GM11168 (cell line): Measurements from ENCODE around the gene KDM1B.

ENCODE experiments used
- in situ Hi-C: fragments of 300-500 bp; cut with MboI; formaldehyde crosslinking; loops from one replicate; pipeline ENCODE4 v1.12.0; 2022; ENCODE audit warnings: low sequenced_read_pairs; ENCODE audit not compliant: unreplicated experiment

The KDM1B gene, protein sequence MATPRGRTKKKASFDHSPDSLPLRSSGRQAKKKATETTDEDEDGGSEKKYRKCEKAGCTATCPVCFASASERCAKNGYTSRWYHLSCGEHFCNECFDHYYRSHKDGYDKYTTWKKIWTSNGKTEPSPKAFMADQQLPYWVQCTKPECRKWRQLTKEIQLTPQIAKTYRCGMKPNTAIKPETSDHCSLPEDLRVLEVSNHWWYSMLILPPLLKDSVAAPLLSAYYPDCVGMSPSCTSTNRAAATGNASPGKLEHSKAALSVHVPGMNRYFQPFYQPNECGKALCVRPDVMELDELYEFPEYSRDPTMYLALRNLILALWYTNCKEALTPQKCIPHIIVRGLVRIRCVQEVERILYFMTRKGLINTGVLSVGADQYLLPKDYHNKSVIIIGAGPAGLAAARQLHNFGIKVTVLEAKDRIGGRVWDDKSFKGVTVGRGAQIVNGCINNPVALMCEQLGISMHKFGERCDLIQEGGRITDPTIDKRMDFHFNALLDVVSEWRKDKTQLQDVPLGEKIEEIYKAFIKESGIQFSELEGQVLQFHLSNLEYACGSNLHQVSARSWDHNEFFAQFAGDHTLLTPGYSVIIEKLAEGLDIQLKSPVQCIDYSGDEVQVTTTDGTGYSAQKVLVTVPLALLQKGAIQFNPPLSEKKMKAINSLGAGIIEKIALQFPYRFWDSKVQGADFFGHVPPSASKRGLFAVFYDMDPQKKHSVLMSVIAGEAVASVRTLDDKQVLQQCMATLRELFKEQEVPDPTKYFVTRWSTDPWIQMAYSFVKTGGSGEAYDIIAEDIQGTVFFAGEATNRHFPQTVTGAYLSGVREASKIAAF

GRCh38 chr6:18155150-18155863 is at the start of gene KDM1B:
TSS of gene KDM1B (plus strand) at chr6:18155422. CDS start at chr6:18159896, 4,474 bp downstream.
- in situ Hi-C loops, result no loop called here

- in situ Hi-C loops, result no loop called here
Measured at GRCh38 chr6:18107061-18107460, 48.2 kb upstream of the KDM1B start.

DNA sequence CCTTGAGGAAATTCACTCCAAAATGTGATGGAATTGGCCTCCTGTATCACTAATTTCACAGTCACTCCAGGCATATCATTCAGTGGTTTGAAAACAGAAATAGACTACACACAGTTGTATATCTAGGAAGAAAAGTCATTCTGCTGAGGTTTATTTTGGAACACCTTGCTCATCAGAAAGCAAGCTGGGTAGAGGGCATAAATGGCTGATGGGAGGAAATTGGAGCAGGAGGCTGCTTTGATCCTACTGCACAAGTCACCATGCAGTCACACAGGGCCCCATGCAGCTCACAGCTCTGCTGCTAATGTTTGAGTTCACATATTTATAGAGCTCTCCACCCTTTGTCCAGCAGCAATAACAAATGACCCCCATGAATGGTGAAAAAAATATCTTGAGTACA is 45.1 kb upstream of the KDM1B start:
- in situ Hi-C loops, result no loop called here

GRCh38 chr6:18115356-18115755 is 39.9 kb upstream of the KDM1B start:
- in situ Hi-C loops, result no loop called here

DNA sequence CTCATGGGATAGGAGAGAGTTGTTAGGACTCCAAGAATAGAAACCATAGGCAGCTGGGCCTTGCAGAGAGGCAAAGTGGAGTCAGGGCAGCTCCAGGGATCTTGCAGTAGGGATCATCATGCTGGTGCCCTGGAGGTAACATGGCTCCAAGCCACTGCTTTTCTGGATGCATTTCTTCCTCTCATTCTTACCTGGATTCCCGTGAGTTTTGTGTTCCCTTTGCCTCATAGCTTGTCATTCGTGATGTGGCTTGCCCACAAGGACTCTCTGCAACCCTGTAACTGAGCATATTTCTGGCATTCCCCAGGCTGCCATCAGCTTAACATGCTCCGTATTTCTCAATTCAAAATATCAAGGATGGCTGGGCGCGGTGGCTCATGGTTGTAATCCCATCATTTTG is 38.1 kb upstream of the KDM1B start:
- in situ Hi-C loops, result no loop called here

- in situ Hi-C loops, result no loop called here
Measured at GRCh38 chr6:18118330-18118729, 36.9 kb upstream of the KDM1B start.

DNA sequence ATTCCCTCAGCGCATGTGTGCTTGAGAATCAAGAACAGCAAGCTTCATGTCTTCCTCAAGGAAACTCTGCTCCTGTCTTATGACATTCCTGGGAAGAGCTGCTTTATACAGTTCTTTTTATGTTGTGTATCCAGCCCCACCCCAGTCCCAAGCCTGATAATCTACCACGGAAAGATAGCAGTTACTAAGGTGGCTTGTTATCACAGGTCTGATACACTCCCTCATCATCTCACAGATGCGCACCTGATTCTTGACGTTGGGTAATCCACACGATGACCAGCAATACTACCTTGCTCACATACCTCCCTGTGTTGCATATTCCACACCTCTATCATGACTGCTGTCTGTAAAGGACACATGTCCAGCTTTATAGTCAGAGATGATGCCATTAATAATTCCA is 36.0 kb upstream of the KDM1B start:
- in situ Hi-C loops, result no loop called here

- in situ Hi-C loops, result no loop called here
Measured at GRCh38 chr6:18121580-18122127, 33.6 kb upstream of the KDM1B start.

GRCh38 chr6:18122128-18123093 is 32.8 kb upstream of the KDM1B start, which contains the start of gene NHLRC1:
TSS of gene NHLRC1 (minus strand) at chr6:18122677. CDS start at chr6:18122606, 71 bp downstream.
- in situ Hi-C loops, result no loop called here

DNA sequence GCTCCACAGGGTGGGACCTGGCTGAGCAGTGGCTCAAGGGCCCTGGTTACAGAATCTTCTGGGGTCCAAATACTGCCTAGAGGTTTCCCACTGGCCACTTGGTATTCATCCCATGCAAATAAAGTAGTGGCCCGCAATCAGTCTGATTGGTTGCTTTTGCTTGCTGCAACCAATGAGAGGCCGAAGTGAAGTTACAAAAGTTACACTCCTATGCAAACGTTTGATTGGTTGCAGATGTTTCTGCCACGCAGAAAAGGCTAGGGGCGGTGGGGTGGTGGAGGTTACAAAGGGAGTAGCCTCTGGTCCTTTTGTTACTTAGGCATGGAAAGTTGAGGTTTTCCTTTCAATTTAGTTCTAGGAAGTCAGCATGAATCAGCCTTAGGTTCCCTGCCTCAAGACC is 29.1 kb upstream of the KDM1B start:
- in situ Hi-C loops, result loop anchor here (25.0 kb wide), 1 partner anchor 414 kb away; the partner anchor contains the start of gene NUP153

DNA sequence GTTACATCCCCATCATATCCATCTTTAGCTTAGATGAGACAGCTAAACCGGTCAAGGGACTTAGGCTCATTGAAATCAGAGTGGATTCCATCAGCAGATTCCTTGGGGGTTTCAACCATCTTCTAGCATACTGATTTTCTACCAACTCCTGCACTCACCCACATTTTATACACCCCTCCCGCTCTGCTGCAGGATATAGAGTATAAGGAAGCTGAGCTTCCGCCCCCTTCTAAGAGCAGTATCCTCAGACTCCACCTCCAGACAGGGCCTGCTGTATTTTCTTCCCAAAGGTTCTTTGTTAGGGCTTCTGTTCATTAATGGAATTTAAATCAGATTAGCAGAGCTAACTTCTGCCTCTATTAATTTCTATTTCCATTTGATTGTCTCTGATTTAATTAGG is 22.9 kb upstream of the KDM1B start:
- in situ Hi-C loops, result loop anchor here (25.0 kb wide), 1 partner anchor 420 kb away; the partner anchor contains the start of gene NUP153

DNA sequence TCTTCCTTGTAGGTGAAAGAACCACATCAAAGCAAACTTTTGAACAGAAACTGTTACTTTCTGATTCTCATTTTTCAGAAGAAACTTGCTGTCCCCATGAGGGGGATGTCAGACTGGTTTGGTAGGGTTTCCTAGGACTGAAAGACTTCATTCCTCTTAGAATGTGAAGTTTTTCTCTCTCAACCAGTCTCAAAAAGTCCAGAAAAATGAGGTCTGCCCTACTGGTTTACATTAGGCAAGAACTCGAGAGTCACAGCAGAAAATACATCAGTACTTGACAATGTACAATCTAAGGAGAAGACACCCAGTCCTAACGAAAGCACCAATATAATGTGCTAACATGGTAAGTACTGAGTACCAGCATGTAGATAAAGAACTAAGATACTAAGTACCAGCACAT is 20.1 kb upstream of the KDM1B start:
- in situ Hi-C loops, result loop anchor here (25.0 kb wide), 1 partner anchor 423 kb away; the partner anchor contains the start of gene NUP153

DNA sequence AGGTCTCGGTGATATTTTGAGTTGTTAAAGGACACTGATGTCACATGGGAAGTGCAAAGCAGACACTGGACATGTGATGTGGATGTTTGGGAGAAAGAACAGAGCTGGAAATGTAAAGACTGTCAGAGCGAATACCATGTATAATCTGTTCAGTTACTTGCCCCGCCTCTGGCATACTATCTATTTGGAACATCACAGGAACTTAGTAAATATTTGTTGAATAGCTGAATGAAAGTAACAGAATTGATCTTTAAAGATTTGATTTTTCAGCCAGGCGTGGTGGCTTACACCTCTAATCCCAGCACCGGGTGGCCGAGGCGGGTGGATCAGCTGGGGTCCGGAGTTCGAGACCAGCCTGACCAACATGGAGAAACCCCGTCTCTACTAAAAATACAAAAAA is 19.0 kb upstream of the KDM1B start:
- in situ Hi-C loops, result loop anchor here (25.0 kb wide), 1 partner anchor 424 kb away; the partner anchor contains the start of gene NUP153

DNA sequence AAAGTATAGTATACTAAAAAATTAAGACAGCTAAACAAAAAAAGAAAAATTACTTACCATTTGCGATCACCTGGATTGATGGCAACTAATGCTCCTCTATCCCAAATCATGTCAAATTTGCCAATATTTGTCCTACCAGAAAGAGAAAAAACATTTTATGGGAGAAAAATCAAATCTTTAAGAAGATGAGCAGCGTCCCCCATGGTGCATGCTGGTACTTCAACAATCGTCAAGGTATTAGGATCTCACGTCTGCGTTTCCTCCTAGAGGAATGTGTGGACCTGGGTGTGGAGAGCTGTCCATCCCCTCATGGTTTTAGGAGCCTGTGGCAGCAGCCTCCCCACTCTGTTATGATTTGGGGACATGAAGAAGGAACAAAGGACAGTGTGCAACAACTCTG is 16.3 kb upstream of the KDM1B start:
- in situ Hi-C loops, result loop anchor here (25.0 kb wide), 1 partner anchor 427 kb away; the partner anchor contains the start of gene NUP153

- in situ Hi-C loops, result loop anchor here (25.0 kb wide), 1 partner anchor 428 kb away; the partner anchor contains the start of gene NUP153
Measured at GRCh38 chr6:18139935-18140621, 15.1 kb upstream of the KDM1B start.

DNA sequence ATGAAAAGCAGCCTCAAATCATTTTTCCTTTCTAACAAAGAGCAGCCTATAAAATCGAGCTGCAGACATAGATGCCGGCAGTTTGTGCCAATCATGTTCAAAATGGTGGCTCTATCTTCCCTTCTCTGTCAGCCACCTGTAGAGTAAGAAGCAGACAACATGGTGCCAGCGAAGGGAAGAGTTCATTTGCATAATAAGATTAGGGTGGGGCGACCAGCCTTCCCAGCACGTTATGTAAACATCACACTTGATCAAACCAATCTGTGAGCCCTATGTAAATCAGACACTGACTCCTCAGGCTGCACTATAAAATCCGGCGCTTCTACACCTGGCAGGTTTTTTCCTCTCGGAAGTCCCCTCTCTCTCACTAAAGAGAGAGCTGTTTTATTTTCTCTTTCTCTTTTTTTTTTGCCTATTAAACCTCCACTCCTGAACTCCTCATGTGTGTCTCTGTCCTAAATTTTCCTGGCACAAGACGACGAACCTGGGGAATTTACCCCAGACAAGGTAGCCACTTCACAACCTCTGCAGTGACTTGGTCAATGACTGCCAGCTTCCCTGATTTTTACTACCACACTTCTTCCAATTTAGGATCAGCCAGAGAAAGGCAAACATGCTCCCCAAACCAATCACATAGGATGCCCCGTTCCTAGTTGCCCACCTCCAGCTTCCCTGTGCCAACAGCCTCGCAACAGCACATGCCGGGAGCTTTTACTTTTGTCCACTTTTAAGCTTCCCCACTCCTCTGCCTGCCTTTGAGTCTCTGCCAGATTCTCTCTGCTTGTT is 13.2 kb upstream of the KDM1B start:
- in situ Hi-C loops, result loop anchor here (25.0 kb wide), 1 partner anchor 430 kb away; the partner anchor contains the start of gene NUP153

GRCh38 chr6:18142591-18142861 is 12.7 kb upstream of the KDM1B start:
- in situ Hi-C loops, result loop anchor here (25.0 kb wide), 1 partner anchor 430 kb away; the partner anchor contains the start of gene NUP153
